ENCODE measurements around the gene SLC39A11. TPM values are rescaled to one million over a fixed set of nuclear protein-coding genes. Genes with fewer than 3 reads are reported as not detected.
"Not testable (repeated sequence)": the region's sequence is repeated elsewhere in the genome, so short reads cannot be mapped to it uniquely, and the experiment has no call there.

SLC39A11 gene
- total RNA-seq, 4 donors from 2014 or later = 23.0 to 30.9 (median 27.6) TPM

DNA sequence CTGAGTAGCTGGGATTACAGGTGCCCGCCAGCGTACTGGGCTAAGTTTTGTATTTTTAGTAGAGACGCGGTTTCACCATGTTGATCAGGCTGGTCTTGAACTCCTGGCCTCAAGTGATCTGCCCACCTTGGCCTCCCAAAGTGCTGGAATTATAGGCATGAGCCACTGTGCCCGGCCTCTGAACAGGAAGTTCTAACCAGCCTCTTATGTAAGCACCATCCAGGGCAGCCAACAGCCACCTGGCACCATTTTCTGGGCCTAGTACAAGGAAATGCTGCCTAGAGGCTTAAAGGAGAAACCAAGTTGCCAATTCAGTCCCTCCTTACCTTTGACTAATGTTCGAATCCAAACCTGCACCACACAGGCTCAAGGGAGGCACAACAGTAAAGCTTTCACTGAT, 8.5 kb upstream of the SLC39A11 start:
- H3K36me3 ChIP-seq = no peaks in the 10 kb centered on the region
- no peak overlapping the region for H3K4me3 ChIP-seq
- no peak overlapping the region for H3K27ac ChIP-seq
- H3K27me3 ChIP-seq = peaks cover 0 to 26% (median 0%) of the 10 kb centered on the region in 4 donors
- DNase-seq = no peak
- H3K4me1 ChIP-seq = peaks cover 0 to 25% (median 0%) of the 10 kb centered on the region in 3 donors
- no peaks in the 10 kb centered on the region for H3K9me3 ChIP-seq
- intact Hi-C loops (cut with DNase I) = no loop called here
- no peak for TF ChIP-seq POLR2A (IDR thresholded peaks at IDR 0.05)
- TF ChIP-seq, protein P1, sequence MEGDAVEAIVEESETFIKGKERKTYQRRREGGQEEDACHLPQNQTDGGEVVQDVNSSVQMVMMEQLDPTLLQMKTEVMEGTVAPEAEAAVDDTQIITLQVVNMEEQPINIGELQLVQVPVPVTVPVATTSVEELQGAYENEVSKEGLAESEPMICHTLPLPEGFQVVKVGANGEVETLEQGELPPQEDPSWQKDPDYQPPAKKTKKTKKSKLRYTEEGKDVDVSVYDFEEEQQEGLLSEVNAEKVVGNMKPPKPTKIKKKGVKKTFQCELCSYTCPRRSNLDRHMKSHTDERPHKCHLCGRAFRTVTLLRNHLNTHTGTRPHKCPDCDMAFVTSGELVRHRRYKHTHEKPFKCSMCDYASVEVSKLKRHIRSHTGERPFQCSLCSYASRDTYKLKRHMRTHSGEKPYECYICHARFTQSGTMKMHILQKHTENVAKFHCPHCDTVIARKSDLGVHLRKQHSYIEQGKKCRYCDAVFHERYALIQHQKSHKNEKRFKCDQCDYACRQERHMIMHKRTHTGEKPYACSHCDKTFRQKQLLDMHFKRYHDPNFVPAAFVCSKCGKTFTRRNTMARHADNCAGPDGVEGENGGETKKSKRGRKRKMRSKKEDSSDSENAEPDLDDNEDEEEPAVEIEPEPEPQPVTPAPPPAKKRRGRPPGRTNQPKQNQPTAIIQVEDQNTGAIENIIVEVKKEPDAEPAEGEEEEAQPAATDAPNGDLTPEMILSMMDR (IDR thresholded peaks at IDR 0.05) = no peak
- 63 to 68% methylated on average over 3 to 4 of the region's 6 CpGs for WGBS, 2 donors

DNA sequence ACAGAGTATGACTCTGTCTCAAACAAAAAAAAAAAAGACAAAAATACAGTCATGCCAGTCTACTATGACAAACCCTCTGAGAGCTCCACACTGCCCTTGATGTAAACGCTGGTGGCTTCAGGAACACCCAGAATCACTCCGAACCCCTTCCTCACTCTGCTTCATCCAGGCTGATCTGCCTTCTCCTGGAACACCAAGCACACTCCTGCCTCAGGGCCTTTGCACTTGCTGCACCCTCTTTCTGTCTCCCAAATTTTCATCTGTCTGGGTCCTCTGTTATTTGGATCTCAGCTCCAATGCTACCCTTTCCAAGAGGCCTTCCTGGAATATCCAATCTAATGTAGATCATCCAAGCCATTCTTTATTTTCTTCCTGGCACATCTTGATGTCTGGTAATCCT, 7.9 kb upstream of the SLC39A11 start:
- no peak for DNase-seq
- H3K4me1 ChIP-seq = peaks cover 0 to 25% (median 0%) of the 10 kb centered on the region in 3 donors
- H3K27me3 ChIP-seq = peaks cover 0 to 26% (median 0%) of the 10 kb centered on the region in 4 donors
- WGBS, 2 donors = 86 to 97% methylated on average over 2 of the region's 2 CpGs
- H3K36me3 ChIP-seq = no peaks in the 10 kb centered on the region
- H3K4me3 ChIP-seq = no peak overlapping the region
- H3K9me3 ChIP-seq = no peaks in the 10 kb centered on the region
- intact Hi-C loops (cut with DNase I) = no loop called here
- TF ChIP-seq POLR2A (IDR thresholded peaks at IDR 0.05) = no peak
- TF ChIP-seq, protein P1 (IDR thresholded peaks at IDR 0.05) = no peak
- no peak overlapping the region for H3K27ac ChIP-seq

DNA sequence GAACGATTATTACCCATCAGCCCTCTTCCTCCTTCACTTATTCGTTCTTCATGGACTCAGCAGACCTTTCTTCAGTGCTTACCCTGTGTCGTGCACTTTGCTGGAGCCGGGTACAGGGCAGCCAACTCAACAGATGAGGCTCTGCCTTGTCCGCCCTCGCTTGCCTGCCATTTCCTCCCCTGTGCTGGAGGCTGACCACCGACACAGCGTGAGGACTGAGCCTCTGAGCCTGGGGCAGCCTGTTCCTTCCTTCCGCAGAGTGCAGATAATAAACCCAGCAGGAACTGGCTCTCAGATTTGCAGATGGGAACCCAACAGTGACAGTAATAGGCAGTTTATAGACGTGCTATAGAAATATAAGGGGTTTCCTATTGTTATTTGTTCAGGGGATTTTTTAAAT, 7.0 kb upstream of the SLC39A11 start:
- intact Hi-C loops (cut with DNase I) = no loop called here
- Histone ChIP-seq H3K4me3 (no peak overlapping the region), H3K27ac (no peak overlapping the region), H3K36me3 (no peaks in the 10 kb centered on the region), H3K9me3 (no peaks in the 10 kb centered on the region), H3K4me1 (peaks cover 0 to 25% (median 0%) of the 10 kb centered on the region in 3 donors), H3K27me3 (peaks cover 0 to 26% (median 0%) of the 10 kb centered on the region in 4 donors)
- DNase-seq = no peak
- TF ChIP-seq, protein P1 (IDR thresholded peaks at IDR 0.05) = no peak
- TF ChIP-seq POLR2A (IDR thresholded peaks at IDR 0.05) = no peak
- WGBS, 2 donors = 53 to 69% methylated on average over 8 to 10 of the region's 10 CpGs

- peaks cover 0 to 25% (median 0%) of the 10 kb centered on the region in 3 donors for H3K4me1 ChIP-seq
- intact Hi-C loops (cut with DNase I) = no loop called here
- H3K27me3 ChIP-seq = peaks cover 0 to 26% (median 0%) of the 10 kb centered on the region in 4 donors
- H3K9me3 ChIP-seq = no peaks in the 10 kb centered on the region
- 68 to 81% methylated on average over 5 of the region's 5 CpGs for WGBS, 2 donors
- no peak overlapping the region for H3K27ac ChIP-seq
- no peak for DNase-seq
- no peaks in the 10 kb centered on the region for H3K36me3 ChIP-seq
- H3K4me3 ChIP-seq = no peak overlapping the region
- TF ChIP-seq, protein P1 (IDR thresholded peaks at IDR 0.05) = no peak
- no peak for TF ChIP-seq POLR2A (IDR thresholded peaks at IDR 0.05)
Observed at GRCh38 chr17:73098919-73099318, 6.4 kb upstream of the SLC39A11 start.

DNA sequence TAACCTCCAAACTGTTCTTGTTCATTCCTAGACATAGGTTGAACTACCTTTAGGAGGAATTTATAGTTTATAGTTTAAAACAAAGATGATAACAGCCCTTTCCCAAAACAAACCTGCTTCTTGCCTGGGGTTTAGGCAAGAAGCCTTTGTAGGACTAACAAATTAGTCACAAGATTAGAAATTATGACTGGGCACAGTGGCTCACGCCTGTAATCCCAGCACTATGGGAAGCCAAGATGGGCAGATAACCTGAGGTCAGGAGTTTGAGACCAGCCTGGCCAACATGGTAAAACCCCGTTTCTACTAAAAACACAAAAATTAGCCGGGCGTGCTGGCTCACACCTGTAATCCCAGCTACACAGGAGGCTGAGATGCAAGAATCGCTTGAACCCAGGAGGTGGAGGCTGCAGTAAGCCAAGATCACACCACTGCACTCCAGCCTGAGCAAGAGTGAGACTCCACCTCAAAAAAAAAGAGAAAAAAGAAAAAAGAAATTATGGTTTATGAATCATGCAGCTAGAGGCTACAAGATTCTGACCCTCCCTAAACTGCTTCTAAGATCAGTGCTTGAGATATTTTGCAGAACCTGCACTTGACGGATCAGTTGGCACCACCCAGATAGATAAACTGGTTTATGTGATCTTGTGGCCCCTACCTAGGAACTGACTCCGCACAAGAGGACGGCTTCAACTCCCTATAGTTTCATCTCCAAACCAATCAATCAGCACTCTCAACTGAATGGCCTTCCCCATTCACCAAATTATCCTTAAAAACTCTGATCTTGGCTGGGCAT, 5.7 kb upstream of the SLC39A11 start:
- WGBS, 2 donors = 25 to 39% methylated on average over 8 of the region's 8 CpGs
- H3K27ac ChIP-seq; intact Hi-C loops (cut with DNase I); DNase-seq; H3K9me3 ChIP-seq; H3K4me3 ChIP-seq; H3K36me3 ChIP-seq: not testable (repeated sequence)
- H3K4me1 ChIP-seq = peaks cover 0 to 27% (median 0%) of the 10 kb centered on the region in 3 donors
- peaks cover 0 to 26% (median 0%) of the 10 kb centered on the region in 4 donors for H3K27me3 ChIP-seq

Data from esophagus squamous epithelium (tissue), 5 donors.